TTC549 (cell line): ENCODE measurements around the gene AS3MT.

Experiments
- FAIRE-seq: peaks from 2 replicates; lab custom pipeline; 2012; peaks lifted over from hg19 to GRCh38; lab: Jason Lieb, UNC

AS3MT gene

GRCh38 chr10:102856758-102857424 is 12.4 kb upstream of the AS3MT start:
- FAIRE-seq = no peak

DNA sequence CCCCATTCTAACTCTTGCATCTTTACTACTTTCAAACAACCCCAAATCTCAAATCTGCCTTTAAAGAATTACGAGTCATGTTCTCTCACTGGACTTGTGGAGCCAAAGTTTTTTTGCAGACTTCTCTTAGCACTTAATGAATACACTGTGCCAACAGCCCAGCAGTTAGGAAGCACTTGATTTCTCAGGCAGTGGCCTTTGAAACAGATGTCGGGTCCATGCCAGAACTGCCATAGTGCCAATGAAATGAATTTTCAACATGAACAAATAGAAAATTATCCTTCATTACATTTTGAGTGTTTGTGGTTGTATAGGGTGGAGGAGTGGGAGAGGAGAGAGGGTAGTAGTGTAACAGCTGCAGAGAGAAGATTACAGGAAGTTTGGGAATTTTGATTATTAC is 9.4 kb upstream of the AS3MT start:
- FAIRE-seq = no peak

- FAIRE-seq = no peak
Measured at GRCh38 chr10:102863660-102864059, 5.6 kb upstream of the AS3MT start.

- peak; percentile 23 for FAIRE-seq
Measured at GRCh38 chr10:102865620-102866019, 3.6 kb upstream of the AS3MT start.

GRCh38 chr10:102868911-102869257 is 386 bp upstream of the AS3MT start:
- FAIRE-seq = no peak

DNA sequence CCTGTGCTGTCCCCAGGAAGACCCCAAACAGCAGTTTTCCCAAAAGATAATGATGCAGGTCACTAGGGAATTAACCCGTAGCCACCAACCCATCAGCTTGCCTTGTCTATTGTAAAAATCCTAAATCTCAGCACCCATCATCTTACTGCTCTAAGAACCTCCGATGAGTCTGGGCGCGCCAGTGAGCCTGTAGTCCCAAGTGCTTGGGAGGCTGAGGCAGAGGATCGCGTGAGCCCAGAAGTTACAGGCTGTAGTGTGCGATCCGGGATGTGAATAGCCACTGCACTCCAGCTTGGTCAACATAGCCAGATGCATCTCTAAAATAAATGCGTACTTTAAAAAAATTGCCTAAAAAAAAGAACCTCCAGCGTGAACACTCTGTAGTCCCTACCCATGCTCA is 951 bp downstream of the AS3MT start:
- no peak for FAIRE-seq

DNA sequence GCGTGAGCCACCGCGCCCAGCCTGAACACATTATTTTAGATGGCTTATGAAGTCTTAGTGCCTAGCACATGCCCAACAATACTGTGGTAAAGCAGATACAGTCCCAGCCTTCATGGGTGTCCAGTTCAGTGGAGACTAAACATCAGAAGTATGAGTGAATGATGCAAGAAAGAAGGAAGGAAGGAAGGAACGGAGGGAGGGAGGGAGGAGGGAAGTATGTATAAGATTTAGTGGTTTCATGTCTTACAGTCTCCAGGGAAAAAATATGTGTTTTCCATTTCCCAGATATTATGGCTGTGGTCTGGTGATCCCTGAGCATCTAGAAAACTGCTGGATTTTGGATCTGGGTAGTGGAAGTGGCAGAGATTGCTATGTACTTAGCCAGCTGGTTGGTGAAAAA is 2.9 kb downstream of the AS3MT start:
- no peak for FAIRE-seq

- no peak for FAIRE-seq
Measured at GRCh38 chr10:102876747-102877153, 7.5 kb downstream of the AS3MT start.

DNA sequence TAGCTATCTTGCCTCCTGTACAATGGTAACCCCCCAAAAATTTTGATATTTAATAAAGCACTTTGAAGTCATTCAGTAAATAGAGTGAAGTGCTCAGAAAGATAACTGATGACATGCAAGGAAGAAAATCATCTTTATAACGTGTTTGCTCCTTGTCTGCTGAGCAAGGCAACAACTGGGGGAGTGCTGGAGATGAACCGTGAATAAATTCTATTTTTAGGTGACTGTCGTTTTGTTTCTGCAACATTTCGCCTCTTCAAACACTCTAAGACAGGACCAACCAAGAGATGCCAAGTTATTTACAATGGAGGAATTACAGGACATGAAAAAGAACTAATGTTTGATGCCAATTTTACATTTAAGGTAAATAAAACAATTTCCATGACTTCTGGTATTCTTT is 9.4 kb downstream of the AS3MT start:
- FAIRE-seq = no peak

DNA sequence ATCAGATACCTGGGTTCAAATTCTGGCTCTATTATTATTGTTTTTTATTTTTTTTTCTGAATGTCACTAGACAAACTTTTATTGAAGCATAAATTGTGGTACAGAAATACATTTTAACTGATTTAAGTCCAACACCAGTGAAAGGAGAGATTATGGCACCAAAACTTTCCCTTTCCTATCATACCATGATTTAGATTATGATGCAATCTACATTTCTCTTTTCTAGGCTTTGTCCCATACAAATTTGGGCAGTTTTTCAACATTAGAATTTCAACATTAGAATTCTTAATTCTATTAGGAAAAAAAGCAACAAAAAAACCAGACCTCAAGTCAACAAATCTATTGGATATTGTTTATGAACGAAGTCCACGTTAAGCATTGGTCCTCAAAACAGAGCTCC is 11.0 kb downstream of the AS3MT start:
- FAIRE-seq = no peak

GRCh38 chr10:102888048-102888447 is 18.8 kb downstream of the AS3MT start:
- no peak for FAIRE-seq

DNA sequence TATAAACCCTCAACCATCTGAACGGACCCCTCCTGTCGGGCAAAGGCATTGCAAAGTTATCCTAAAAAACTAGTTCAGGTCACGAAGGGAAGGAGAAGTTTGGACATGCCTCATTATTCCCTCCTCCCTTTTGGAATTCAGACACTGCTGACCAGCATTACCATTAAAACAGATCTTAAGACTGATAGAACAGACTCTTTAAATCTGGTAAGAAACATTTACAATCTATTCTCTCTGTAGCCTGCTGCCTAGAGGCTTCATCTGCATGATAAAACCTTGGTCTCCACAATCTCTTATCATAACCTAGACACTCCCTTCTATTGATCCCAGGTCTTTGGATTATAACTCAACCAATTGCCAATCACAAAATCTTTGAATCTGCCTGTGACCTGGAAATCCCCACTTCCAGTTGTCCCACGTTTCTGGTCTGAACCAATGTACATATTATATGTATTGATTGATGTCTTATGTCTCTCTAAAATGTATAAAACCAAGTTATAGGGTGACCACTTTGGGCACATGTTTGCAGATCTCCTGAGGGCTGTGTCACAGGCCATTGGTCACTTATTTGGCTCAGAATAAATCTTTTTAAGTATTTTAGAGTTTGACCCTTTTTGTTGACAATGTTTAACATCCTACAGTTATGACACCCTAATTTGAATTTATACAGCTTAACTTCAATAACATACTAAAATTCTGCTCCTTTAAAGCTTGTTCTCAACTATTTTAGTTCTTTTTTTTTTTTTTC is 25.4 kb downstream of the AS3MT start:
- FAIRE-seq = no peak

GRCh38 chr10:102900006-102900405 is 30.7 kb downstream of the AS3MT start:
- no peak for FAIRE-seq

GRCh38 chr10:102904346-102904745 is 35.1 kb downstream of the AS3MT start:
- FAIRE-seq = no peak

DNA sequence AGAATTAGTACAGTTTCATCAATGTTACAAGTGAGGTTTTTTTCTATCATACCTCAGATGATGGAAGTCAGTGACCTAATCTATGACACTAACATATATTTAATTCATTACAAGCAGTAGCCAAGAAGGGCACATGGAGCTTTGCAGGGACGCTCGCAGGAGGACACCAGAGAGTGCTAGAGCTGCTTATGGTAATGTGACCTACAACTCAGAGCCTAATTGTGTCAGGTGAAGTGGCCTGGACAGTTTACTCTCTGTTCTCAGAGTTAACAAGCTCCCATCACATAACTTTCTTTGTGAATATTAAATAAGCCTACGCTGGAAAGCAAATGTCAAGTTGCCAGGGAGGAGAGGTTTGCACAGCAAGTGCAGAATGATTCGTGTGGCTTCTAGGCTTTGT is 37.2 kb downstream of the AS3MT start:
- no peak for FAIRE-seq

DNA sequence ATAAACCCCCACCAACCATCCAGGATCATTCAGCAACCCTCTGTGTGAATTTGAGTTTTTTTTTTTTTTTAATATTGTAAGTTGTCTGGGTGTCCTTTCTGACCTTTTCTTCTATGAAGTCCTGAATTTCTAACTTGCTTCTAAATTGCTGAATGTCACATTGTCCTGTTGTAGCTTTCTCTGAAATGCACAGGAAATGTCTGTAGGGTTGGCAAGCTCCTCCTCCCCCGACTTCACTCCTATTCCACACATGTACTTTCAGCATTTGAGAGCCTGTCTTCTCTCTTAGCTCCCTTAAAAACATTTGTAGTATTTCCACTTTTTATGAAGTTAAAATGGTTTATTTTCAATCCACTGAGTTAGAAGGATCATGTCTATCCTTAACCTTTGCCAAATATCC is 45.5 kb downstream of the AS3MT start:
- no peak for FAIRE-seq

- FAIRE-seq = no peak
Measured at GRCh38 chr10:102916173-102916572, 46.9 kb downstream of the AS3MT start.

DNA sequence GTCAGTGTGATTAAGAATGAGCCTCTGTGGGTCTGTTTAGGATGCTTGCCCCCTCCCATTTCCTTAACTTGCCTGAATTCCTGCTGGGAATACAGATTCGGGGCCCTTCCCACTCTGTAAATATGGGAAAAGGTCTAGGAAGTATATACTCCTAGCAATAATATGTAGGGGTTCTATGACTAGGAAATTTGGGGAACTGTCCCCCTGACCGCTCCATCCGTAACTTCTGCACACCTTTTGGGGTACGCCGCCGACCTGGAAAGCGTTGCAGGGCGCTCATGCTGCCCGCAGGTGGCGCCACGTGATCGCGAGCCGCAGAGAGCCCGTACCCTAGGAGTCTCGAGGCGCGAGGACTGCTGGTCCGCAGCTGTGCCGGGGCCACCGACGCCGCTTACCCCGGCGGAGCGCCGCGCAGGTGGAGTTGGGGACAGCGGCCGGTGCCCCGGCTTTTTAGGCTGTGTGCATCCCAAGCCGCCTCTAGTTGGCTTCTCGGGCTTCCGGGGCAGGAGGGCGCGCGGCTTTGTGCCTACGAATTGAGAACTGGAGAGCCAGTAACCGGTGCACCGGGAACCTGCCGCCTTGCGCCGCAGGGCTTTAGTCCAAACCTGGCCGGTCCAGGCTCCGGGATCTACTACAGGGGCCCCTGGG is 48.2 kb downstream of the AS3MT start:
- no peak for FAIRE-seq

DNA sequence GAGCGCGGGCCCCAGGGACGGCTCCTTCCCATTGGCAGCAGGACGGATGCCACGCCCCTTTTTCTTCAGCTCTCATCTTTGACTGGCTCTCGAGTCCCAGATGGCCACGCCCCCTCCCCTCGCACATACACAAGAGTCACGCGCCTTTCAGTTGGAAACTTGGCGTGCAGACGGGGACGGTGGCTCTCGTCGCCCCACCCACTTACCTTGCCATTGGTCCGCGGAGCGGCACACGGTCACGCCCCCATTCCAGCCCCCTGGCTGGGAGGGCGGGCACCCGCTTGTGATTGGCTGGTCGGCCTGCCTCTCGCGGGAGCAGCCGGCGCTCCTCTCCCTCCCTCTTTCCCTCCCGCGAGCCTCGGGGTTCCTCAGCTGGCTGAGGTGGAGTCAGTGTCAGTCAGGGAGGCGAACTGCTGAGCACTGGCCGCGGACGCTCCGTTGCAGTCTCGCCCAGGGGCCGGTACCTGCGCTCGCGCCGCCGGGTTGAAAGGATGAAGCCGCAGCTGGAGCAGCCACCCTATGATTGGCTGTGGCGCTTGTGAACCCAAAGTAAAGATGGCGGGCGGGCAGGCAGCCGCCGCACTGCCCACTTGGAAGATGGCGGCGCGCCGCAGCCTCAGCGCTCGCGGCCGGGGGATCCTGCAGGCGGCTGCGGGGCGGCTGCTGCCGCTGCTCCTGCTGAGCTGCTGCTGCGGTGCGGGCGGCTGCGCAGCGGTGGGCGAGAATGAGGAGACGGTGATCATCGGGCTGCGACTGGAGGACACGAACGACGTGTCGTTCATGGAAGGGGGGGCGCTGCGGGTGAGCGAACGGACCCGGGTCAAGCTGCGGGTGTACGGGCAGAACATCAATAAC is 48.9 kb downstream of the AS3MT start, which contains the start of gene CNNM2:
TSS of gene CNNM2 (plus strand) at position 333 of the 855 bp plus-strand sequence. CDS start at position 520, 187 bp downstream.
- FAIRE-seq = peak; percentile 91

GRCh38 chr10:102918817-102919245 is 49.6 kb downstream of the AS3MT start:
- no peak for FAIRE-seq

GRCh38 chr10:102919246-102919959 is 50.1 kb downstream of the AS3MT start:
- no peak for FAIRE-seq
